Retinal pigment epithelial cell (primary cell): ENCODE results near the gene TAF13.

ENCODE experiments used
- DNase-seq: peaks from one replicate; pipeline ENCODE4 v3.0.0-alpha.2; 2010; ENCODE audit warnings: low read depth
- H3K4me3 ChIP-seq: 2 replicates; pipeline ENCODE4 v1.5.1; 2011; ENCODE audit warnings: mild to moderate bottlenecking, low read length, control low read depth, moderate library complexity
- TF ChIP-seq, protein P1 (sequence below): conservative IDR thresholded peaks from 2 replicates; pipeline ENCODE4 v1.5.1; 2011; ENCODE audit warnings: low read depth, low read length, control low read depth, inconsistent platforms

Gene TAF13

DNA sequence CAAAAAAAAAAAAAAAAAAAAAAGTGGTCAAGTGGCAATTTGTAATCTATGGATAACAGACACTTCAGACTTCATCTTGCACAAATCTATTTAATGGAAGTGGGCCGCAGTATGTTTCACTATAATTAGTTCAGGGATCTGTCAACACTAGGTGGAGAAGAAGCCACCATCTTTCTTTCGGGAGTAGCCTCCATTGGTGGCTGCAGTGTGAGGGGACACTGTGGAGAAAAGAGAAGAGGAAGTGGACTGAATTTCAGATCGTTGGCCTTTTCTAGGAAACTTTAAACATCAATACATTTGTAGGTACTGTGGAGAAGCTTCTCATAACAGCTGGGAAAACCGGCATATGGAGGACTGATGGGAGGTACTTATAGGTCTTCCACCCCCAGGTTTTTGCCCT, 30.1 kb upstream of the TAF13 start:
- TF ChIP-seq, protein P1, sequence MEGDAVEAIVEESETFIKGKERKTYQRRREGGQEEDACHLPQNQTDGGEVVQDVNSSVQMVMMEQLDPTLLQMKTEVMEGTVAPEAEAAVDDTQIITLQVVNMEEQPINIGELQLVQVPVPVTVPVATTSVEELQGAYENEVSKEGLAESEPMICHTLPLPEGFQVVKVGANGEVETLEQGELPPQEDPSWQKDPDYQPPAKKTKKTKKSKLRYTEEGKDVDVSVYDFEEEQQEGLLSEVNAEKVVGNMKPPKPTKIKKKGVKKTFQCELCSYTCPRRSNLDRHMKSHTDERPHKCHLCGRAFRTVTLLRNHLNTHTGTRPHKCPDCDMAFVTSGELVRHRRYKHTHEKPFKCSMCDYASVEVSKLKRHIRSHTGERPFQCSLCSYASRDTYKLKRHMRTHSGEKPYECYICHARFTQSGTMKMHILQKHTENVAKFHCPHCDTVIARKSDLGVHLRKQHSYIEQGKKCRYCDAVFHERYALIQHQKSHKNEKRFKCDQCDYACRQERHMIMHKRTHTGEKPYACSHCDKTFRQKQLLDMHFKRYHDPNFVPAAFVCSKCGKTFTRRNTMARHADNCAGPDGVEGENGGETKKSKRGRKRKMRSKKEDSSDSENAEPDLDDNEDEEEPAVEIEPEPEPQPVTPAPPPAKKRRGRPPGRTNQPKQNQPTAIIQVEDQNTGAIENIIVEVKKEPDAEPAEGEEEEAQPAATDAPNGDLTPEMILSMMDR: no peak
- H3K4me3 ChIP-seq: no peak overlapping the region
- DNase-seq: no peak

DNA sequence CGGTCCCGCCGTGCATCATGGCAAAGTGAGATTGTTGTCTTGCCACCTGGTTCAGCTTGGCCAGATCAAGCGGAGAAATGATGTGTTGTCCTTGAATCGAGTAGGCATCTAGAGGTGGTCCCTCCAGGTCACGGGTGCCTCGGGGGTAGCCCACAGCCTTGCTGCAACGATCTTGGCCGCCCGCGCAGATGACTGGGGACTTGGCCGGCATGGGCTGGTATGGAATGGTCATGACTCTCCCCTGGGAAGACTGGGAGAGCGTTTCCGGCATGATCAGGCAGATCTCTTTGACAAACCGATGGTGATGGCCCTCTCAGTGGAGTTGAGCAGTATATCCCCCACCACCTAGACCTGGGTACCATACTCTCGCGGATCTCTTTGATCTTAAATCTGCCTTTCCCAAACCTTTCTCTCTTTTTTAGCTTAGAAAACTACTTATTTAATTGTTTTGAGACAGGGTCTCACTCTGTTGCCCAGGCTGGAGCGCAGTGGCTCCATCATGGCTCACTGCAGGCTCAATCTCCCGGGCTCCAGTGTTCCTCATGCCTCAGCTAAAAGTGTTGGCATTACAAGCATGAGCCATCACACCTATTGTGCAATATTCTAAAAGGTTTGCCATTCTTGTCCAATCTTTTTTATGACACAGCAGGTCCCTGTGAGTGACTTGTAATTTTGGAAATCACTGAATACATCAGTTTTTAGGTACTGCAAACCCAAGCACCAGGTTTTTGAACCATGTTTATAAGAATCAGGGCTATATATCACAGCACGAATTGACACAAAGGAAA, 28.8 kb upstream of the TAF13 start:
- DNase-seq: no peak
- H3K4me3 ChIP-seq: no peak overlapping the region
- TF ChIP-seq, protein P1: no peak

DNA sequence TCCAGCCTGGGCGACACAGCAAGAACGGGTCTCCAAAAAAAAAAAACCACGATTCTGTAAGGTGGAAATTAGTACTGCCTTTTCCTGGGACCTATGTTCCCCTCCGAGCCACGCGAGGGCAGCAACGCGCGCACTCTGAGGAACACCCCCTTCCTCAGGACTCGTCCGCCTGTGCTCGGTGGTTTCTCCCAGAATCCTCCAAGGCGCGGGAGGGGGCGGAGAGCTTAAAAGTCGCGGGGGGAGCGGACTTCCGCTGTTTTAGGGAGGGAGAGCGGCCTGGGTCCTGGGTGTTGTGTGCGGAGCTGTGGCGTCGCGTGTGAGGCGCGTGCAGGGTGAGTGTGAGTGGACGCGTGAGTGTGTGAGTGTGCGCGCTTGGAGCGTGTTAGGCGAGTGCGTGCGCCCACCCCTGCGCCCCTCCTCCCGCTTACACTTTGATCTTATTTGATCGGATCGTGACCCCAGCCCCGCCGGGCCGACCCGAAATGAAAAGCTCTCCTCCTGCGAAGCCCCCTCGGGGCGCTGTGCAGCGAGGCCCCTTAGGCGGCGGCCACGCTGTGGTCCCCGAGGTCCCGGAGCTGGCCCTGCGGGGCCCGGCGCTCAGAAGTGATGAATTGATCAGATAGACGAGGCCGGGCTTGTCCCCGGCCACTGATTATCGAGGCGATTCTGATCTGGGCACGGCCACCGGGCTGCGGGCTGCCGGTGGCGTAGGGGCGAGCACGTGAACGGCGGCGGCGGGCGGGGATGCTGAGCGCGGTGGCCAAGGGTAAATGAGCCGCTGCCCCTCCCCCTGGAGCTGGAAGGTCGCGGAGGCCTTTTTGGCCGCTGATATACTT, 24.4 kb upstream of the TAF13 start:
- DNase-seq: peak; percentile 87
- H3K4me3 ChIP-seq: peak overlapping the region; percentile 74
- TF ChIP-seq, protein P1: peak; percentile 88

DNA sequence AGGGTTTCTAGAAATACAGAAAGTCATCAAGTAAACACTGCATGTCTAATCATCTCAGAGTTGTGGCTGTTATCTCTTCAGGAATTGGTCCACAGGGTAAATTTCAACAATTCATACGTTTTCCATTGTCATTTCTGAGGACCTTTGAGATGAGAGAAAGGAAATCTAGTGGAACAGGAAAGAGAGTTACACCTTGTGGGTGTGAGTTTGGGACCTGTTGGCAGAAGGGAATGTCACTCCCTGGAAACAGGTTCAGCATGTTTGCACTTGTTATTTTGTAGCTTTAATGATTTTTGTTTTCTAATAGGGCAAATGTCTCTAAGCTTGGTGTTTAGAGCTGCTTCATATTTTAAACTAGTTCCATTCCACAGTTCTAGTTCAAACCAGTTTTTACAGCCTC, 20.3 kb upstream of the TAF13 start:
- TF ChIP-seq, protein P1: no peak
- no peak overlapping the region for H3K4me3 ChIP-seq
- DNase-seq: no peak

DNA sequence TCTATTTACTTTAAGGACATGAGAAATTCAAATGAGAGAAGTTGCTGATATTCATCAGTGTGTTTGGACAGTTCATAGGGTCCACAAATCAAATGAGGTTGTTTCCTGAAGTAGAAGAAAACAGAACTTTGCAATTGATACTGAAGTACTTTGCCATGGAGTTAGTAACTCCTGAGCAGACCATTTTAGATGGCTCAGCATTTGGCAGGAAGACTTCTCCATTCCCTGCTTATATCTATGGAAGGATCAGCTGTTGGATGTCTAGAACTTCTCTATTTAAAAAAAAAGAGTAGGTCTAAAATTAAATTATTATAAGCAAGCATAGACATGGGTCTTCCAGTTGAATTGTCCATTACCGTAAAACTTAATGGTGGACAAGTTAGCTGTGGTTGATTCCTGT, 19.8 kb upstream of the TAF13 start:
- TF ChIP-seq, protein P1: no peak
- no peak overlapping the region for H3K4me3 ChIP-seq
- no peak for DNase-seq

DNA sequence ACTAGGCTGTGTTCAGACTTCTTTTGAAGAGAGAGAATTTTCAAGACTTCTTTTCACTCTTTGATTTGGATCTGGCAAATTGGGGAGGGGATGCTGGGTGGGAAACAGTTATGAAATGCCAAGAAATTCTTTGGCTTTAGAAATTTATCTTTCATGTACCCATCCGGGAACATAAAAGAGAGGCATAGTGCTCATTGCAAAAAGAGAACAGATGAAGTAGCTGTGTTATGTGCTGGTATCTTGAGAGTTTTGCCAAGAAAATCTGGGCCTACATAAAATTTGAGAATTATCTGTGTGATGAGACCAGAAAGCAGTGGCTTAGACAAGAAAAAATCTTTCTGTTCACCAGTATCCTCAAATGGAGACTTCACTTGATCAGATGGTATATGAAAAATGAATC, 19.1 kb upstream of the TAF13 start:
- no peak for DNase-seq
- H3K4me3 ChIP-seq: no peak overlapping the region
- TF ChIP-seq, protein P1: no peak
